HL-60/S4 (cell line): ENCODE measurements around the gene KLHL21.
"Not testable (repeated sequence)": the region's sequence is repeated elsewhere in the genome, so short reads cannot be mapped to it uniquely, and the experiment has no call there.

Source experiments
- in situ Hi-C: fragments of 300-500 bp; cut with MboI; formaldehyde crosslinking; loops from 2 replicates; pipeline ENCODE4 v1.14.3; 2022; ENCODE audit warnings: low sequenced_read_pairs

The KLHL21 gene, protein sequence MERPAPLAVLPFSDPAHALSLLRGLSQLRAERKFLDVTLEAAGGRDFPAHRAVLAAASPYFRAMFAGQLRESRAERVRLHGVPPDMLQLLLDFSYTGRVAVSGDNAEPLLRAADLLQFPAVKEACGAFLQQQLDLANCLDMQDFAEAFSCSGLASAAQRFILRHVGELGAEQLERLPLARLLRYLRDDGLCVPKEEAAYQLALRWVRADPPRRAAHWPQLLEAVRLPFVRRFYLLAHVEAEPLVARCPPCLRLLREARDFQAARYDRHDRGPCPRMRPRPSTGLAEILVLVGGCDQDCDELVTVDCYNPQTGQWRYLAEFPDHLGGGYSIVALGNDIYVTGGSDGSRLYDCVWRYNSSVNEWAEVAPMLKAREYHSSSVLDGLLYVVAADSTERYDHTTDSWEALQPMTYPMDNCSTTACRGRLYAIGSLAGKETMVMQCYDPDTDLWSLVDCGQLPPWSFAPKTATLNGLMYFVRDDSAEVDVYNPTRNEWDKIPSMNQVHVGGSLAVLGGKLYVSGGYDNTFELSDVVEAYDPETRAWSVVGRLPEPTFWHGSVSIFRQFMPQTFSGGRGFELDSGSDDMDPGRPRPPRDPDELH

DNA sequence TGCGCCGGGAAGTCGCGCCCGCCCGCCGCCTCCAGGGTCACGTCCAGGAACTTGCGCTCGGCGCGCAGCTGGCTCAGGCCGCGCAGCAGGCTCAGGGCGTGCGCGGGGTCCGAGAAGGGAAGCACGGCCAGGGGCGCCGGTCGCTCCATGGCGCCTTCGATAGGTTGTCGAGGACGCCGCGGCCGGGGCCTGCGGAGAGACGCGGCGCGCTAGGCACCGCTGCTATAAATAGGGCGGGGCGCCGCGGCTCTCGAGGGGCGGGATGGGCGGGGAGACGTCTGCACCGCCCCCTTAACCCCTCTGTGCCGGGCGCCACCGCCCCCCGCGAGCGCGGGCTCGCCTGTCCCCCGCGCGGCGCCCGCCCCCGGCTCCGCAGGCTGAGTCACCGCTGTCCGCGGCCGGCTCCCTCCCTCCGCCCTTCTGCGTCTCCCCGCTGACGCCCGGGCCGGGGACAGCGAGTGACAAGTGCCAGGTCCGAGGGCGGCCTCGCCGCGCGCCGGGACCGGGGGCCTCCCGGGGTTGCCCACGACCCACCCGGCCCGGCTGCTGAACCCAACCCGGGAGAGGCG, at the start of gene KLHL21:
Gene KLHL21, minus strand, starts transcription at position 201 of the 569 bp plus-strand sequence. Its CDS starts 52 bp downstream, at position 149.
- in situ Hi-C loops, result no loop called here

DNA sequence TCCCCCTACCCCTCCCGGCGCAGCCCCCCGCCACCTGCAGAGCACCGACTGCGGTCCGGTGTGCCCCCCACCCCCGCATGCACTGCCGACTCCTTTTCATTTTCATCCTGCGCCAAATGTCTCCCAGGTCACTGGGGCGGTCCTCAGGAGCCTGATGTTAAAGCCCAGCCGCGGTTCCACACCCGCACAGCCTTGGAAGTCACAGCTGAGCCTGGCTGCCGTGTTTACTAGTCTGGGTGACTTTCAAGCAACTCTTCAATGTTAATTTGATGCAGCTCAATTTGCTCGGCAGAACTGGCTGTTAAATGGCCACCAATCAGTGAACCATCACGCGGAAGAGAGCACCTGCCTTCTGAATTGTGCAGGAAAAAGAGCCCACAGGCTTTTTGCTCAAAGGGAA, 49.2 kb upstream of the KLHL21 start:
- in situ Hi-C loops, result no loop called here

DNA sequence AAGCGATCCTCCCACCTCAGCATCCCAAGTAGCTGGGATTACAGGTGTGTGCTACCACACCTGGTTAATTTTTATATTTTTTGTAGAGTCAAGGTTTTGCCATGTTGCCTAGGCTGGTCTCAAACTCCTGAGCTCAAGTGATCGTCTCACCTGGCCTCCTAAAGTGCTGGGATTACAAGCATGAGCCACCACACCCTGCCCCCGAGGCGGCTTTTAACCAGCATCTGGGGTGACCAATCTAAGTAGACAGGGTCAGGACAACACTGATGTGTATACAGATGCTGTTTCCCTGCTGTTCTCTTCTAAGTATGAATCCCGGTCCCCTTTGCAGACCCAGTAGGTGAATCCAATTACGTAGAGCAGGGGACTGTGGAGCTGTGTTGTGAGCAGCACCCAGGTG, 45.9 kb upstream of the KLHL21 start:
- in situ Hi-C loops, result loop anchor here (10.0 kb wide), 1 partner anchor 164 kb away; no protein-coding TSS in a partner anchor

DNA sequence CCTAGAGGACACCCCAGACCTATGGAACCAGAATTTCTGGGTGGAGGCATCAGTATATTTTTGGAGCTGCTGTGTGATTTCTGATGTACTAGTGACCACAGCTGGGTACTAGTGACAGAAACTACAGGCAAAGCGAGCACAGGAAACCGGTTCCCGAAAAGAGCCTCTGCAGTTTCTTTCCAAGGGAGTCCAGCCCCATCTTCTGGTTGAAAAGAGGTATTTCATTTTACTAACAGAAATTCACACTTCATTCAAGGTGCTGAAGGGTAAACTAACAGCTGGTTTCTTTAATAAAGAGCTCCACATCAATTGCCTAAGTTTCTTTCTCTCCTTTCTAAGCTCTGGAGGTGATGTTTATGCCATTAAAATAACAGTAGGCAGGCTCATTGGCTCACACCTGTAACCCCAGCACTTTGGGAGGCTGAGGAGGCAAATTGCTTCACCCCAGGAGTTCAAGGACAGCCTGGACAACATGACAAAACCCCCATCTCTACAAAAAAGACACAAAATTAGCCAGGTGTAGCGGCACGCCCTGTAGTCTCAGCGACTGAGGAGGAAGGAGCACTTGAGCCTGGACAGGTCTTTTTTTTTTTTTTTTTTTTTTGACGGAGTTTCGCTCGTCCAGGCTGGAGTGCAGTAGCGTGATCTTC, 44.0 kb upstream of the KLHL21 start:
- in situ Hi-C loops, result loop anchor here (10.0 kb wide), 1 partner anchor 162 kb away; no protein-coding TSS in a partner anchor

DNA sequence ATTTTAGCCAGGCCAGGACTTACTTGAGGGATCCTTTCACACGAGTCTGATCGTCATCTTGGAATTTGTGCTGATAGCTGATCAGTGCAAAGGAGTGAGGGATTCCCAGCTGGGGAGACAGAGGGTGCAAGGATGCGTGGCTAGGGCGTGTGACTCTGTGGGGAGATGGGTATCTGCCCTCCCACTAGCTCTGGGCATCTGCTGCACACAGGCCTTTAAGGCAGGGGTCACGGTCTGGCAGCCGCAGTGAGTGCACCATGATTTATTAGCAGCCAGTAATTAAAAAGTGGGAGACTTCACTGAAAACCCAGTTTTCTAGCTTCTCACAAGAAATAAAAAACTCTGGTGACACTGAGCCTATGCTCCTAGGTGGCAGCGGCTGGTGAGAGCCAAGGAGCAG, 42.3 kb upstream of the KLHL21 start:
- in situ Hi-C loops, result loop anchor here (10.0 kb wide), 1 partner anchor 160 kb away; no protein-coding TSS in a partner anchor

DNA sequence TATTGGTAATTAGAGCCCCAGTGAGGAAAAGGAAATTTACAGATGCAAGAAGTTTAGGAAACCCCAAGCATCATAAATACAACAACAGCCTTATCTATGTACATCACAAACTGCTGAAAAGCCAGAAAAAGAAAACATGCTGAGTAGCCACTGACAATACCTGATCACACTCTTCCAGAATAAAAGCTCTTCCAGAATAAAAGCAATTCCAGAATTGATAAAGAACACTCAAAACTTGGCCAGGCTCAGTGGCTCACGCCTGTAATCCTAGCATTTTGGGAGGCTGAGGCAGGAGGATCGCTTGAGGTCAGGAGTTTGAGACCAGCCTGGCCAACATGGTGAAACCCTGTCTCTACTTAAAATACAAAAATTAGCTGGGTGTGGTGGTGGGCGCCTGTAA, 38.2 kb upstream of the KLHL21 start:
- in situ Hi-C loops, result loop anchor here (10.0 kb wide), 1 partner anchor 156 kb away; no protein-coding TSS in a partner anchor

DNA sequence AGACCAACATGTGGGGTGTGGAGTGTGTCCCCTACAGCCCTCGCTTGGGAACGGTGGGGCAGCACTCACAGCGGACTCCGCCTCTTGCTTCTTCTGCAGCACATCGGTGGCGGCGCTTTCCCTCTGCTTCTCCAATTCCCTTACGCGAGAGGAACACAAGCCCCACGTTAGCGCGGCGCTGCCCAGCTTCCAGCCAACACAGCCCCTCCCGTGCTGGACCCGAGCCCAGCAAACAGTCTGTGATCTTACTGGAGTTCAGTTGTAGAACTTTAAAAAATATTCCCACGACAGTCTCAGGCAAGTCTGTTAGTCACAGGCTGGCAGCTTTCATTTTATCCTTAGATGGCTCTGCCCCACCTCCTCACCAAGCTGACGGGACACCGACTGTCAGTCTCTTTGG, 35.6 kb upstream of the KLHL21 start:
- in situ Hi-C loops, result no loop called here

DNA sequence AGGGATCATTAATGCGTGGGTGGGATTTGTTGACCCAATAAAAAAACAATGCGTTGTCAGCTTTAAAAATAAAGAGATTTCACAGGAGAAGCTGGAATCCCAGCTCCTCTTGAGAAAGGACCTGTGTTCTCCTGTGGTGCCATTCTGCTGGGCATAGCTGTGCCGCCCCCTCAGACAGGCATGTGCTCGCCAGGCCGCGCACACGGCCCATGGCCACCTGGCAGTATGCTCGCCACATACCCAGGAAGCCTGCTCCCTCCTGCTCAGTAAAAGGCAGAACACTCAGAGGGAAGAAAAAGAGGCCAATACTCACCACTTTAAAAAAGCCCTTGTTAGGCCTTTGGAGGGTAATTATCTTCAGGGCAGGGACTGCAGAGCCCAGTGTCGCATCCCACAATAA, 35.1 kb upstream of the KLHL21 start:
- in situ Hi-C loops, result no loop called here

DNA sequence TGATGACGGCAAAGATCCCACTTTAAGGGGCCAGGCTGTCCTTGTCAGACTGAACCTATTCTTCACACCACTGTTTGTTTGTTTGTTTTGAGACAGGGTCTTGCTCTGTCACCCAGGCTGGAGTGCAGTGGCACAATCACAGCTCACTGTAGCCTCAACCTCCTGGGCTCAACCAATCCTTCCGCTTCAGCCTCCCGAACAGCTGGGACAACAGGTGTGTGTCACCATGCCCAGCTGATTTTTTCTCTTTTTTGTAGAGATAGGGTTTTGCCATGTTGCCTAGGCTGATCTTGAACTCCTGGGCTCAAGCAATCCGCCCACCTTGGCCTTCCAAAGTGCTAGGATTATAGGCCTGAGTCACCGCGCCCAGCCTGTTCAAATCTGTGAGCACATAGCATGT, 34.1 kb upstream of the KLHL21 start:
- in situ Hi-C loops, result not testable (repeated sequence)

DNA sequence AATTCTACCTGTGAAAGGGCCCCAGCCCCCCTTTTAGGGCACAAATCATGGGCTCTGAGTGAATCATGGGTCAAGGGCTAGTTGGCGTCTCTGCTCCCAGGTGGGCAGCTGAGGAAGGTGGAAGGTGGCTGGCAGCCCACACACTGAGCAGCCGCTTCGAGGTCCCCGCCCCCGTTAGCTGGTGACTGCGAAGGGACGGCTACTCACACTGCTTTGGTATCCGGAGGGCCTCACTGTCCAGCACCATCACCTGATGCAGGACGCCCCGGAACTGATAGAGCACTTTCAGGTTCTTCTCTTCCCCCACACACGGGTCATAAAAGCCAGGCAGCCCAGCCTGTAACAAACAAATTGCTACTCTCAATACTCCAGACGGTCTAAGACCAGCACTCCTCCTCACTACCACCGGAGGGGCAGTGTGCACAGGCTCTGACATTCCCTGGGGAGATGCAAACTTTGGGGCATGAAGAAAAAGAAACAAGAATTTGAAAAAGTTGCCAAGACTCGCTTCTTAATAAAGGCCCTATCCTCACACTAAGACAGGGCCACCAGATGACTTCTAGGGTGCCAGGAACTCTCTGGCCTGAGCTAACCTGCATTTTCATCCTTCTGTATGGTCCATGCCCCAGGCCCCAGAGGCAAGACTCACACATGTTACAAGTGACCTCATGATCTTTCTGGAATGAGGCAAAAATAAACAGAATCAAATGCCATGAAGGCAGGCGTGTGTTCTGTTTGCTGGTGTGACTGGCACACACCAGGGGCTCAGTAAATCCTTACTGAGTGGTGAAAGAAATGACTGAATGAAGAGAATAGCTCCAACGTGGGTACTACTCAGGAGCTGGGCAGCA, 33.5 kb upstream of the KLHL21 start:
- in situ Hi-C loops, result no loop called here

DNA sequence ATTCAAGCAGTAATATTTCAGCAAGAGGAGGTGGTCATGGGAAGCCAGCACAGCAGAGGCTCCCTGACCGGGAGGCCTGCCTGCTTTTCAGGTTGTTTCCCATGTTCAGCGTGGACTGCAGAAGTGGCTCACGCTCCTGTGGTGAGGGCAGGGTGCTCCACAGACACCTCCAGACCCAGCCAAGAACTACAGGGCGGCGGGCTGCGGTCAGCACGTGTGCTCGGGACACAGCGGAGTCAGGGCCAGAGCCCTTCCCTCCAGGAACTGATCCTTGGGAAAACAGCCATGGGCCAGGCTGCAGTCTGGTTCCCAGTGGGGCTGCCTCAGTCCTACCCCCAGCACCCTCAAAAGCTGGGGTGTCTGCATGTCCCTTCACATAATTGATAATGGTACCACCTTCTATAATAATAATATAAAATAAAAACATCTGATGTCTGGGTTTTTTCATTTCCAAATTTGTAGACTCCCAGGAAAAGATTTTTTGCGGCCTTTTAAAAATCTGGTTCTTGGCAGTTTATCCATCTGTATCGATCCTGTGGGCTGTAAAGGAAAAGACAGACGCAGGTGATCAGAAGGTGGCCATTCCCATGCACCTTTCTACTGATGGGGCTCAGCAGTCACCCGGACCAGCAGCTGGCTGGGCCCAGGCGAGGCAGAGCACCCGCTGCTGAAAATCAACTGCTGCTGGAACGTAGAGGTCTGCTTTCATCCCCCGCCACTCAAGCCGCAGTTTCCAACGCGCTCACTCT, 32.7 kb upstream of the KLHL21 start:
- in situ Hi-C loops, result no loop called here

DNA sequence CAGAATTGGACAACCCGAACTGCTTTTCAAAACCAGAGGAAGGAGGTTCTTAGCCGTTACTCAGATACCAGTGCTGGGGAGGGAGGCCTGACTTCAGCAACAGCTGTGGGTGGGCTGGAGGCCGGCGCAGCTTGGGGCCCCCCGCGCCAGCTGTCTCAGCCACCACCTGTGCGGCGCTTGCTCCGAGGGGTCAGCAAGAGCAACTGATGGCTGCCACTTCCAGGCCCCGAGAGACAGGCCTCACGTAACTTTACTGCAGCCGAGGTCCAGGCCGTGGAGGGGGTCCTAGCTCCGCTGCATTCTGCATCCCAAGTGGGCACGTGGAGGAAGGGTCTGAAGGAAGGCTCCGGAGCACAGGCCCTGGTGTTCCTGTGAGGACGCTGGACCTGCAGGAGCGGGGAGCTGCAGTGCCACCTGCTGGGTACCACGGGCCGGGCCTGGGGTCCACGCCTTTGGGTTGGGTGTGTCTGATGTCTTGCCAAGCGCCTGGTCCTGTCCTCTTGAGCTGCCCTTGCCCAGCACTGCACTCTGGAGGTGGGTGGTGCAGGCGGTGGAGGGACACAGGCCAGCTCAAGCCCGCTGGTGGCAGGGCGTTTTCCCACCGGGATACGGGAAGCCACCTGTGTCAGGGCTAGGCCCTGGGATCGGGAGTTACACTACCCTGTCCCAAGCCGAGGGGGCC, 31.8 kb upstream of the KLHL21 start:
- in situ Hi-C loops, result no loop called here

DNA sequence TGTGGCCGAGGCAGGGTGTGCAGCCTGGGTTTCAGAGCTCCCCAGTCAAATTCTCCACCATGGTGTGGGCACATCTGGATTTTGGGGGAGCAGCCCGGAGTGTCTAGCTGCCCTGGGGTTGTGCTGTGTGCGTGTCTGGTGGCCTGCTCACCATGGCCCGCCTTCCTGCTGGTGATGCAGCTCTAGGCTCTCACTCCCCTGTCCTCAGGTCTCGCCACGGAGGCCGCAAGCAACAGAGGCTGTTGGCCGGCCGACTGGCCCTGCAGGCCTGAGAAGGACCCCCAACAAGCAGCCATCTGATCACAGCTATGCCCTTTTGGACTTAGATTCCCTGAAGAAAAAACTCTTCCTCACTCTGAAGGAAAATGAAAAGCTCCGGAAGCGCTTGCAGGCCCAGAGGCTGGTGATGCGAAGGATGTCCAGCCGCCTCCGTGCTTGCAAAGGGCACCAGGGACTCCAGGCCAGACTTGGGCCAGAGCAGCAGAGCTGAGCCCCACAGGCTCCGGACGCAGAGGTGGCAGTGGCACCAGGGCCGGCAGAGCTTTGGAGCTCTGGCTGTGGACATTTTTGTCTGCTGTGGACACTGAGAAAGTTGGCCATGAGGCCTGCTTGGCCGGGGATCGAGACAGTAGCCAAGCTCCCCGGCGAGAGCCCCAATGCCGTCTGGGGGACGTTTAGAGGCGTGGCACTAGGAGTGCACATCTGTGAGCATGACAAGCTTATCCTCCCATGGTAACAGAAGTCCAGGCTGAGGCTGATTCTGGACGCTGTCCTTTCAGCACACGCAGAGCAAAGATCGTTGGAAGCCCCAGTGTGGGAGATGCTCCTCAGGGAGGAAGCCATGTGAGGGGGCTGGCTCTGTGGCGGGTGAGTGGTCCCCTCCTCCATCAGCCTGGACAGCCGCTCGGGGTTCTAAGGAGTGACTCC, 30.2 kb upstream of the KLHL21 start:
- in situ Hi-C loops, result no loop called here

DNA sequence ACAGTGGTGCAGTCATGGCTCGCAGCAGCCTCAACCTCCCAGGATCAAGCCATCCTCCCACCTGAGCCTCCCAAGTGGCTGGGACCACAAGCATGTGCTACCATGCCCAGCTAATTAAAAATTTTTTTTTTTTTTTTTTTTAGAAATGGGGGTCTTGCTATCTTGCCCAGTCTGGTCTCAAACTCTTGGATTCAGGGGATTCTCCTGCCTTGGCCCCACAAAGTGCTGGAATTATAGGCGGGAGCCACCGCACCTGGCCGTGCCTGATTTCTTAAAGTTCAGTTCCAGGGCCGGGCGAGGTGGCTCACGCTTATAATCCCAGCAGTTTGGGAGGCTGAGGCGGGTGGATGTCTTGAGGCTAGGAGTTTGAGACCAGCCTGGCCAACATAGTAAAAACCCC, 28.4 kb upstream of the KLHL21 start:
- in situ Hi-C loops, result no loop called here

DNA sequence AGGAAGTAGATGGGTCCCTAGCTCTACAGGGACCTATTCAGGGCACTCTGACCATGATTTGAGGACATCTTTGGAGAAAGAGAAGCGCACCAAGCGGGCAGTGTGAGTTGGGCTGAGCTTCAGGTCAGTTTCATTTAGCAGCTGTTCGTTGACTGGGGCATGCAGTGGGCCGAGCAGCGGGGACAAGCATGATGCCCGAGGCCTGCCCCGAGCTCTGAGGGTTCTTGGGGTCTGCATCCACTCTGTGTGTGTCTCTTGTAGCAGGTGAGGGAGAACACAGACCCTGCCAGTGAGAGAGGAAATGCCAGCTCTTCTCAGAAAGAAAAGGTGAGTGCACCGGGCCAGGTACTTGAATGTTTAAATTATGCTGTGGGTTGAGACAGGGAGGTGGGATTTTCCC, 27.4 kb upstream of the KLHL21 start:
- in situ Hi-C loops, result no loop called here

DNA sequence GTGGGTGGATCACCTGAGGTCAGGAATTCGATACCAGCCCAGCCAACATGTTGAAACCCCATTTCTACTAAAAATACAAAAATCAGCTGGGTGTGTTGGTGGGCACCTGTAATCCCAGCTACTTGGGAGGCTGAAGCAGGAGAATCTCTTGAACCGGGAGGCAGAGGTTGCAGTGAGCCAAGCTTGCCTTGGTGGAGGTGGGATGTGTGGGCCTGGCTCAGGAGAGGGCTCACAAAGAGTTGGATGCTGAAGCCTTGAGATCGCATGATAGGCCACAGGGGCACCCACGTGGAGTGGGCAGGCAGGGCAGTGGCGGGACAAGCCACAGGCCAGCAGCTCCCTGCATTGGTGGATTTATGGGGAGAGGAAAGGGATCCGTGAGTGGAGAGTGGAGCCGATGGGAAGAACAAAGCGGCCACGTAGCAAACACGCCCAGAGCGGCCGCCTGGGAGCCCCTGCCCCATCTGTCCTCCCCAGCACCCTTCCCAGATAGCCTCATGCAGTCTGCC, 26.4 kb upstream of the KLHL21 start:
- in situ Hi-C loops, result no loop called here

DNA sequence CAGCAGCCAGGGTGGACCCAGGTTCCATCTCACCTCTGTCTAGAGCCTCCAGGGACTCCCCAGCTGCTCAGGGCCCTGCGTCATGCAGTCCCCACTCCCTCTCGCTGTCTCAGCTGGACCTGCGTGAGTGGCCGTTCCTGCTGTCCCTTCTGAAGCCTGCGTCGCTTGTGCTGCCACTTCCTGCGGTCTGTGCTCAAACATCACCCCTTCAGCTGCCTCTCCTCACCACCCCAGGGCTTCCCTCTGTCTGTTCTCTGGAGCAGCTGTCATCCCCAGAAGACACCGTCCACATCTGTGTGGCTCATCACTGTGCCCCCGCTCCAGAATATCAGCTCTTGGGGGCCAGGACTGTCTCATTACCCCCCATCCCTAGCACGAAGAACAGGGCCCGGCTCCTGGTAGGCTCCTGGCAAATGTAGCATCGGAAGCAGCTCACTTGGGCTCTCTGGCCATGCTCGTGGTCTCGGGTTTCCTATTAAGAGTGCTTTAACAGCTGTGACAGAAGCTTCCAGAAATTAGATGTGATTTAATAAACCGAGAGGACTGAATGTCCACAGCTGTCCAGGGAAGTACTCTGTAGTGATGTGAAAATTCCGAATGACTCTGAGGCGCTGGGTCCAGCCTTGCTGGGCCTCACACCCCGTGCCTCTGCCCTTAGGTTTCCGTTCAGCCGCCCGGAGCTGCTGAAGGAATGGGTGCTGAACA, 25.3 kb upstream of the KLHL21 start:
- in situ Hi-C loops, result no loop called here
